NCI-H2107 treated with DMSO at 0.1 percent for 48 hours (cell line): Measurements from ENCODE around the gene GREB1.

Experiments
- DNase-seq: peaks from one replicate; lab custom pipeline; 2025; ENCODE audit not compliant: unreplicated experiment; lab: John Stamatoyannopoulos, UW

GREB1 gene

DNA sequence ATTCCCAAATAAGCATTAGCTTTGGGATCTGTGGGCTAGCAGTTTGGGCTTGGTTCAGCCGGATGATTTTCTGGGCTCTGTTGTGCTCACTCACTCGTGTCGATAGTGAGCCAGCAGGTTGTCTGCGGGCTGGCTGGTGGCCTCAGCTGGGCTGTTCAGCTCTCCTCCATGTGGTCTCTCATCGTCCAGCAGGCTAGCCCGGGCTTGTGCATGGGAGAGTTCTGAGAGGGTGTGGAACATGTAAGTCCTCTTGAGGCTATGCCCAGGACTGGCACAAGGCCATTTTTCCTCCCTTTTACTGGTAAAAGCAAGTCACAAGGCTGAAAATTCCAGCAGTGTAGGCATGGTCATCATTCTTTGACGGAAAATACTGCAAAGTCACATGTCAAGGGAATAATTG is 97.6 kb downstream of the GREB1 start:
- no peak for DNase-seq

- DNase-seq = no peak
Observed at GRCh38 chr2:11633923-11634478, 100.2 kb downstream of the GREB1 start.

GRCh38 chr2:11634584-11634983 is 100.7 kb downstream of the GREB1 start:
- DNase-seq = no peak

DNA sequence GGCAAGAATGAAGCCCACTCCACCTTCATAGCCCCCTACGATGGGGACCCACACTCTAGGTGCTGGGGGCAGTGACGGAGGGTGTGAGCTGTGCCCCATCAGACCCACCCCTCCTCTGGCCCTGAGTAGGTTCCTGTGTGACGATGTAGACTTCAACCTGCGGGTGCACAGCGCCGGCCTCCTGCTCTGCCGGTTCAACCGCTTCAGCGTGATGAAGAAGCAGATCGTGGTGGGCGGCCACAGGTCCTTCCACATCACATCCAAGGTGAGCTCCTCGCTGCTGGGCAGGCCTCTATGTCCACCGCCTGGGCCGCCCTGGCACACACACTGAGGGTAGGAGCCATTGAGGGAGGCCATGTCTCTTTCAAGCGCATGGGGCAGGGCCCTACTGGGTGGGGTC is 101.3 kb downstream of the GREB1 start:
- DNase-seq = no peak

DNA sequence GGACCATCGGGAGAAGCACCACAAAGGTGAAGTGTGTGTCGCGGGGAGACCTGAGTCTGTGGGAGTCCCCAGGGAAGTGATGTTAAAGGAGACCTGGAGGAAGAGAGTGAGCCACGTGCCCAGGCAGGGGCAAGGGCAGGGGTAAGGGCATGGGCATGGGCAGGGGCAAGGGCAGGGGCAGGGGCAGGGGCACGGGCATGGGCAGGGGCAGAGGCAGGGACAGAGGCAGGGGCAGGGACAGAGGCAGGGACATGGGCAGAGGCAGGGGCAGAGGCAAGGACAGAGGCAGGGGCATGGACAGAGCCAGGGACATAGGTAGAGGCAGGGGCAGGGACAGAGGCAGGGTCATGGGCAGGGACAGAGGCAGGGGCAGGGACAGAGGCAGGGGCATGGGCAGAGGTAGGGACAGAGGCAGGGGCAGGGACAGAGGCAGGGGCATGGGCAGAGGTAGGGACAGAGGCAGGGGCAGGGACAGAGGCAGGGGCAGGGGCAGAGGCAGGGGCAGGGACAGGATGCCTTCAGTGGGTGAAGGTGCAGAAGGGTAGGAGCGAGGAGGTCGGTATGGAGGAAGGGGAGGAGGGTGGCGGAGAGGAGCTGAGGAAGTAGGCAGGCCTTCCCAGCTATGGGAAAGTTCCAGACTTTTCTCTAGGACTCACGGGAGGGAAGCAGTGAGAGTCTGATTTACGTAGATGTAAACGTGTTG is 102.9 kb downstream of the GREB1 start:
- no peak for DNase-seq

DNA sequence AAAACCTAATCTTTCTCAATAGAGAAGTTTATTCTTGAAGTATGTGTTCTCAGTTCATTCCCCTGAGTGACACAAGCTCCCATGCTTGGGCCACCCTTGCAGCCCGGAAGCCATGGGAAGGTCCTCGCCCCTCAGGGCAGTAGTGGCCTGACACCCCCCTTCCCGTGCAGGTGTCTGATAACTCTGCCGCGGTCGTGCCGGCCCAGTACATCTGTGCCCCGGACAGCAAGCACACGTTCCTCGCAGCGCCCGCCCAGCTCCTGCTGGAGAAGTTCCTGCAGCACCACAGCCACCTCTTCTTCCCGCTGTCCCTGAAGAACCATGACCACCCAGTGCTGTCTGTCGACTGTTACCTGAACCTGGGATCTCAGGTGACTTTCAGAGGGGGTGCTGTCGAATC is 103.7 kb downstream of the GREB1 start:
- DNase-seq = no peak

DNA sequence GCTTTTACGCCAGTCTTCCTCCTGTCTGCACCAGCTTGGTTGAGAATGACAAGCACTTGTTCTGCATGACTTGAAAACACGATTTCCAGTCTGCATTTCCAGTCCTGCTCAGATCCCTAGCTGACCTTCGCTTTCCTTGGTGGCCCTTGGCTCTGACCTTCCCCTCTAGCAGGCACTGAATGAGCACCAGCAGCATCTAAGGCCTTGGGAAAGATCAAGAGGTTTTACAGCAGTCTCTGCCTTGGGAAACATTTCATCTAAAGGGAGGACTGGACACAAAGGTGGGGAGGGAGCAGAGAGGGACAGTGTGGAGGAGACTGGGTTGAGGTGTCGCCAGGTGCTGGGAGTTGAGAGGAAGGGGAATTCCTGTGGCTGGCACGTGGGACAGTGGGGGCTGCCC is 105.7 kb downstream of the GREB1 start:
- DNase-seq = no peak

DNA sequence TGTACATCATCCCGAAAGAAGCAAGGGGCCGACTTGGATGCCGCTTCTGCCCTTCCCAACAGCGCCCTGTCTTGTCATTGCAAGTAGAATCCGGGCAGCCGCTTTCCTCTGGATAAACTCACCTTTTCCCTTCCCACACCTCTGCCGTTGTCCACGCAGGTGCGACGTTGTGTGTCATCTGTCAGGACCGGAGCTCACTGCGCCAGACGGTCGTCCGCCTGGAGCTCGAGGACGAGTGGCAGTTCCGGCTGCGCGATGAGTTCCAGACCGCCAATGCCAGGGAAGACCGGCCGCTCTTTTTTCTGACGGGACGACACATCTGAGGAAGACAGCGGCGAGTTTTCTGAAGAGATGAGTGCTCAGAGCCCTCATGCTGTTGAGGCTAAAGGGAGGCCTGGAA is 106.3 kb downstream of the GREB1 start:
- DNase-seq = no peak

DNA sequence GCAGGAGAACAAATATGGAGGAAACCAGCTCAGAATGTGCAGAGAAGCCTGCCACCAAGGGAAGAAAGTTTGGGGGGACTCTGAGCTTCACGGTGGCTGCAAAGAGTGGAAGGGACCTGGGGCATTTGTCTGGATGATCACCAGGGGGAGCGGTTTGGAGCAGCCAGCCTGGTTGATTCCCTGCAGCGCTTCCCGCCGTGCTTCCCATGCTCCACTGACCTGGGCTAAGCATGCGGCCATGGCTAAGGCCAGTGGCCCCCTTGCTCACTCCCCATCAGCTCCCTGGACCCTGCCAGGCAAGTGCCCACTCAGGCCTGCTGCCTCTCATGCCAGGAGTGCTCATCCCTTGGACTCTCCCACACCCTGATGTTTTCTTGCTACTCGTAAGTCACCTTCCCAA is 109.1 kb downstream of the GREB1 start:
- DNase-seq = no peak

GRCh38 chr2:11644293-11644692 is 110.4 kb downstream of the GREB1 start:
- DNase-seq = no peak

DNA sequence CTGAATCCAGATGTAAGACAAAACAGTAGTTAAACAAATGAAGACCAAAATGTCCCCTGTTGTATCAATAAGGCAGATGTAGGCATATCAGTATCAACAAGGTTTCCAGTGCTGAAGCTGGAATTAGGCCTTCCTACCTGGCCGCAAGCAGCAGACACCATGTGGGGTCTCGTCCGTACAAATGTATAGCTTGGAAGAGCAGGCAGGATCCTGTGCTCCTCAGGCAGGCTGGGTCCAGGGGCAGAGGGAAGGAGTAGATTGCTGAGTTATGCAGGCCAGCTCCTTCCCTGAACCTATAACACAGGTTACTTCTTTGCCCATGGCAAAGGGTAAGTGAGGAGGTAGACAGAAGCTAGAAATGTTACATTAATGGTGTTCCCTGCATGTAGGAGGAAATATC is 112.7 kb downstream of the GREB1 start:
- no peak for DNase-seq

- DNase-seq = no peak
Observed at GRCh38 chr2:11647834-11648600, 114.2 kb downstream of the GREB1 start.

DNA sequence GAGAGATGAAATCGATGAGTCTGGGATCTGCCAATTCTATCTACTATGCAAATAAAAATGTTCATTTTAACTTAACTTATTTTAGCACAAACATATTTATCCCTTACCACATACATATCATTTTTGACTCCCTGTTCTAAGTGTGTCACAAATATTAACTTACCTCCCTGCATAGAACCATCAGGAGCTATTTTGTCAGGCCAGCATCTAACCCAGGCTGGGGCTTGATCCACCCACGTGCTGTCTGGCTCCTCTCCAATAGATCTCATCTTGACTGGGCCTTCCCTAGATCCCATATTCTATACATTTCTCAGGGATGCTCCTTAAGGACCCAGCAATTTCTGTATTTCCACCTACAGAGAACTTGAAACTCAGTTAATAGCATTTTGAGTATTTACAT is 115.2 kb downstream of the GREB1 start:
- DNase-seq = no peak

DNA sequence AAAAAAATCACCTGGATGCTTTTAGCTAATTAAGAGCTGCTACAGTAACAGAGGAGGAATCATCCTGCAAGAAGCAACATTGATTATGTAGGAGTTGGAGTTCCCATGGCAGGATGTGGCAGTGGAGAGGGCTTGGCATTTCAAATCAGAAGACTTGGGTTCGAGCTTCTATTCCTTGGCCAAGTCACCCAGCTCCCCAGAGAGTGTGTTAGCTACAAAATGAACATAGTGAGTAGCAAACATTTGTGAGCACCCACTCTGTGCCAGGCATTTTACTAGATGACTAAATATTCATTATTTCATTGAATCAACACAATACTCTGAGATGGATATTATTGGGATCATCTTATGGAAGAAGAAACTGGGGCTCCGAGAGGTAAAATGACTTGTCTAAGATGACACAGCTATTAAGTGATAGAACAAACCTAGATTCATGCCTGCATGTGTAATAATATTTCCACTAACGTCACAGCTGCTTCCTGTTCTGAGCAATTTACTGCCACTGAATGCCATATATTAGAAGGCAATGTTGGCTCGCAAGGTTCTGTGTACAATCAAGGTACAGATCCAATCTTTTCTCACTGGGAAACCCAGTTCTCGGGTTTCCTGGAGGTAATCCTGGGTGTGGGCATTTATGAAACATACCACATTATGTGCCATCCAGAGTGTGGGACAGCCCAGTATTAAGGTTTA is 118.2 kb downstream of the GREB1 start:
- DNase-seq = no peak

DNA sequence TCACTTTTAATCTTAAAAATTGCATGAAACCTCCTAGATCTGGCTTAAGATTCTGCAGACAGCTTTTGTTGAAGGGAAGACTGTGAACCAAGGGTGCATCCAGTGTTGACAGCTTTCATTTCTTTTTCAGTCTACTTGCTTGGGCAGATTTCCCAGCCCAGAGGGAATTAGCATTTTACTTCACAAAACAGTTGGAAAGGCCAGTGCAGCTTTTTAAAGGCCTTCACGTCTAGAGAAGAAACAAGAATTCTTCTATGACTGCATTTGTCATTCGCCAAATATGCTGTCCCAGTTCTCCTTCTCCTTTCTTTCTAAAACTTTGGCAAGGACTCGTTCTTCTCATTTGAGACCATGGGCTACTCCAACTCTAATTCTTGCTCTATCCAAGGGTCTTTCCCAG is 118.7 kb downstream of the GREB1 start:
- DNase-seq = no peak

- DNase-seq = no peak
Observed at GRCh38 chr2:11655495-11655894, 121.7 kb downstream of the GREB1 start.

DNA sequence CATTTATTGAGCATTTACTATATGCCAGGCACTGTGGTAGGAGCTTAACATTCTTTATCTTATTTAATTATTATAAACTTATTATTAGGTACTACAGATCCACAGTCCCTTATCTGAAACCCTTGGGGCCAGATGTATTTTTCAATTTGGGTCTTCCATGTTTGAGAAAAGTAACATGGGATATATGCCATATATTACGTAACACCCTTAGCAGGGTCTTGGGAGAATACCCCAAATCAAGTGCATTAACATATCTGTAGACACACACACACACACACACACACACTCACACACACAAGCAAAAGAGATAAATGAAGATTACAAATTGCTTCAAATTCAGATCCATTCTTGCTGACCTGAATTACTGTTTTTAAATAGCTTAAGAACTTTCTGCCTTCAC is 122.4 kb downstream of the GREB1 start:
- DNase-seq = no peak

DNA sequence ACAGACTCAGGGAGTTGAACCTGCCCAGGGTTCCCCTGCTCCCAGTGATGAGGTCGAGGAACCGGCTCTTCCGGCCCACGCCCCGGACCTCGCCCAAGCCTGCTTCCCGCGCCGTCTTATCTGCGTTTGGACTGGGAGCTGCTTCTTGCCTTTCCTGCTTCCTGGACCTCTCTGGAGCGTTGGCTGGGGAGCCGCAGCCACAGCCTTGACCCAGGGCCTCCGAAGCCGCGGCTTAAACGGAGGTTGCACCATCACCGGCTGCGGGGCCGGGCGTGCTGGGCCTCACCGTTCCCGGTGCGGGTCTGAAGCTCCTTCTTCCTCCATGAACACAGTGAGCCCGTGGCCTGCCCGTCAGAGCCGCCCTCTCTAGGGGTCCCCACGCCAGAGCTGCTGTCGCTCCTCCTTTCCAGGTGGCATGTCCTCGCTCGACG is 122.8 kb downstream of the GREB1 start:
- no peak for DNase-seq

GRCh38 chr2:11657195-11657594 is 123.3 kb downstream of the GREB1 start:
- no peak for DNase-seq

DNA sequence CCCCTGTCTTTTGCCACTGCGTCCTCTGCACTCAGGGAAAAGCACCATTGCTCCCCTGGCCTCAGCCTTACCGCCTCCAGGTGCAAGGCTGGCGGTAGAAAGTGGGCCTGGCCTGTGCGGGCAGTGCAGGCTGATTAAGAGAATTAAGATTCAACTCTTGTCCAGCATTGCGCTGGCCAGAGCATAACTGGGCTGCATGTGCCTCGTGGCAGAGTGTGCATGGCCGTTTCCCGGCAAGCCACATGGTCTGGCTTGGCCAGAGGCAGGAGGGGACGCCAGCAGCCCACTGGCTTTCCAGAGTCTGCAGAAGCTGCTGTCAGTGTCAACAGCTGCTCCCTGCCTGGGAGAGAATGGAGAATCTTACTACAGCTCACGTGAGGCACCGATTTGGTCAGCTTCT is 123.8 kb downstream of the GREB1 start:
- no peak for DNase-seq

- DNase-seq = no peak
Observed at GRCh38 chr2:11658208-11659114, 124.6 kb downstream of the GREB1 start.
